HG02840 (cell line): ENCODE results near the gene TRPC4AP.

Experiments used
- ATAC-seq: cut with Tn5 transposase; IDR thresholded peaks from one replicate; pipeline ENCODE4 v1.9.1; 2021; ENCODE audit warnings: mild to moderate bottlenecking, moderate library complexity, moderate number of reproducible peaks; ENCODE audit not compliant: unreplicated experiment, low FRiP score

TRPC4AP gene

GRCh38 chr20:34976286-34976685 is 116.3 kb downstream of the TRPC4AP start:
- no peak for ATAC-seq

DNA sequence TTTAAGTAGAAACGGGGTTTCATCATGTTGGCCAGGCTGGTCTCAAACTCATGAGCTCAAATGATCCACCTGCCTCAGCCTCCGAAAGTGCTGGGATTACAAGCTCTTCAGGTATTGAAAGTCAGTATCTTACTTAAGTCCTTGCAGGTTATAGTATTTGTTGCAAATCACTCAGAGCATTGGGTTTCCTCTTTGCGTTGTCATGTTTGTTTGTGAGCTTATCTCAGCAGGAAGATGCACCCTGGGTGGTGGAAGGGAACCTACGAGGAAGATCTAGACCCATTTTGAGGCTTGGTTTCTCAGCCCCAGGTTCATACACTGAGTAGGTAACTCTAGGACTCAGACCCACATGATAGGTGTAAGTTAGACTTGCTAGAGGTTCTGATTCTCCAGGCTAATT is 118.4 kb downstream of the TRPC4AP start:
- ATAC-seq: no peak

DNA sequence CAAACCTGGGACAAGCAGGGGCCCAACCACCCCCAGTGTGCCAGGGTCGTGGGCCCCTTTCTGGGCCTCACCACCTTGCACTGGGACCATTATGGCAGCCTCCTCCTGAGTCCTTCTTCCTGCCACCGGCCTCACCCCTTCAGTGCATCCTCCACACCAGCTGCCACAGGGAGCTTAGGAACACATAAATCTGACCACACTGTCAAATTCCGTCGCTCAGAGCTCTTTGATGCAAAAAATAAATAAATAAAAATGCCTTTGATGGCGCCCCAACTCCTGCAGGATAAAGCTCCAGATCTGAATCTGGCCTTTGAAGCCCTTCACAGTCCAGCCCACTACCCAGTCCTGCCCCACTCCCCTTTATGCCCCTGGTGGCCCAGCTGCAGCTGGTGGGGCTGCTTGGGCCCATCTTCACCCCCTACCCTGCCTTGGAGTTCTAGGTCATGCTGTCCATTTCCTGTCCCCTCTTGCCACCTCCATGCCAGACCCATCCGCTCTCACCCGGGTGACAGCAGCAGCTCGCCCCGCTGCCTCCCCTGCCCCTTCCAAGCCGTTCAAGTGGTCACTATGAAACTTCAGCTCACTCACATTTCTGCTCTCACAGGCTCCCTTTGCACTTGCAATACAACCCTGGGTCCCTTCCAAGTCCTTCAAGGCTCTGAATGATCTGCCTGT is 120.9 kb downstream of the TRPC4AP start:
- ATAC-seq: no peak

GRCh38 chr20:34970846-34971560 is 121.6 kb downstream of the TRPC4AP start:
- ATAC-seq: no peak

DNA sequence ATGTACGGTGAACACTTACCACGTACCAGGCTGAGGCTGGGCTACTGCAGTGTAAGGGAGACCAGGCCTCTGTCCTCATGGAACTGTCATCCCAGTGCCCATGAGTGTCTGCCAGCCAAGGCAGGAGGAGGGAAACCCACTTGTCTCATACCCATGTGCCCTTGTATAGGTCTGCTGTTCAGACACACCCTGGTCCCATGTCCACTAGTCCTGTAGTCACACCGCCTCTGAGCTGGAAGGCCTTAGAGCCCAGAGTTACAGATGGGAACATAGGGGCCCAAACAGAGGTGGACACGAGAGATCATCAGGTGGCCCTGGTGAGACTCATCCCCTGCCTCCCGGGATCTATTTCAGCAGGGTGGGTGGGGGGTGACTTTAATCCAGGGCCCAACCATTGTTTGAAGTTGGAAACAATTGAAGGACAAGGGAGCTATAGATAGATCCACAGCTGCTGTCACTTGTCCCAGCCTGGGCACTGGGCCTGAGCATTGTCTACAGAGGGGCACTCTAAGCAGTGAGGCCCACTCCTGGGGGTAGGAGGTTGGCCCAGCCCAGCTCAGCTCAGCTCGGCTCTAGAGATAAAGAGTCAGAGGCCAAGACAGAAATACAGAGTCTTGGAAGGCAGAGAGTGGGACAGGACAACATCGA is 122.3 kb downstream of the TRPC4AP start:
- no peak for ATAC-seq

GRCh38 chr20:34968042-34968775 is 124.4 kb downstream of the TRPC4AP start:
- no peak for ATAC-seq

GRCh38 chr20:34967421-34967820 is 125.2 kb downstream of the TRPC4AP start:
- ATAC-seq: no peak

- no peak for ATAC-seq
Observed at GRCh38 chr20:34965051-34965450, 127.6 kb downstream of the TRPC4AP start.

DNA sequence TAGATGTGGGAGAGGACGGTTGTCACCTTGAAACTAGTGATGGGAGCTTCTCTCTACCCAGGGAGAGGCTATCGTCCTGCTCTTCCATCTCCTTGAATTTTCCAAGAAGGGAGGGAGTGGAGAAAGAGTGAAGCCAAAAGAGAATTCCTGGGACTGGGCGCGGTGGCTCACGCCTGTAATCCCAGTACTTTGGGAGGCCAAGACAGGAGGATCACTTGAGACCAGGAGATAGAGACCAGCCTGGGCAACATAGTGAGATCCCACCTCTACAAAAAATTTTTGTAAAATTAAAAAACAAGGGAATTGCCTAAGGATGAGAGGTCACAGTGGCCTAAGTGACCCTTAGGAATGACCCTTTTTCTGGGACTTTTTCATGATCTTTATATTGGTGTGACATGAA is 128.1 kb downstream of the TRPC4AP start:
- no peak for ATAC-seq

GRCh38 chr20:34956751-34957472 is 135.7 kb downstream of the TRPC4AP start:
- no peak for ATAC-seq

GRCh38 chr20:34956041-34956458 is 136.6 kb downstream of the TRPC4AP start:
- ATAC-seq: no peak

GRCh38 chr20:34955231-34956040 is 137.2 kb downstream of the TRPC4AP start, which contains the start of the genes GSS and MYH7B:
TSS of gene GSS (minus strand) at chr20:34955806. CDS start at chr20:34951852, 3,954 bp downstream.
TSS of gene MYH7B (plus strand) at chr20:34955868. CDS start at chr20:34978006, 22,138 bp downstream.
- peak; percentile 81 for ATAC-seq

DNA sequence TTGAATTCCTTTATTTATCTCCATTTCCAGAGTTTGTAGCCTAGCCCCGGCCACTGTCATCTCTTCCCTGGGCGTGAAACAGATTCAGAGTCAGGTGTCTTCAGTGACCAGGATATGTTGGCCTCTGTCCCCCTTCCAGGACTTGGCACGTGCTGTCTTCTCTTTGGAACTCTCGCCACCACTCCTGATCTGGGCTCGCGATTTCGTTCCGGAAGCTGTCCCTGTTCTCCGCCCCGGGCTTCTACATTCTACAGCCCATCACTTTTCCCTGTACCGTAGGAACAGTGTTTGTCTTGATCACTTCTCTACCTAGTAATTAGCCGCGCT is 137.7 kb downstream of the TRPC4AP start:
- no peak for ATAC-seq

- ATAC-seq: no peak
Observed at GRCh38 chr20:34953960-34954359, 138.6 kb downstream of the TRPC4AP start.

- no peak for ATAC-seq
Observed at GRCh38 chr20:34952671-34953070, 139.9 kb downstream of the TRPC4AP start.
